GM10266 (cell line): ENCODE data around the gene OPN1SW.

Source experiments
- DNase-seq: peaks from one replicate; pipeline ENCODE4 v3.0.0; 2012; ENCODE audit errors: extremely low spot score
- TF ChIP-seq, protein P1 (sequence below): IDR thresholded peaks from 2 replicates; pipeline ENCODE4 v1.5.1; 2012; ENCODE audit warnings: mild to moderate bottlenecking, low read depth; ENCODE audit not compliant: control insufficient read depth, insufficient read depth; ENCODE audit errors: missing control alignments

Gene OPN1SW

DNA sequence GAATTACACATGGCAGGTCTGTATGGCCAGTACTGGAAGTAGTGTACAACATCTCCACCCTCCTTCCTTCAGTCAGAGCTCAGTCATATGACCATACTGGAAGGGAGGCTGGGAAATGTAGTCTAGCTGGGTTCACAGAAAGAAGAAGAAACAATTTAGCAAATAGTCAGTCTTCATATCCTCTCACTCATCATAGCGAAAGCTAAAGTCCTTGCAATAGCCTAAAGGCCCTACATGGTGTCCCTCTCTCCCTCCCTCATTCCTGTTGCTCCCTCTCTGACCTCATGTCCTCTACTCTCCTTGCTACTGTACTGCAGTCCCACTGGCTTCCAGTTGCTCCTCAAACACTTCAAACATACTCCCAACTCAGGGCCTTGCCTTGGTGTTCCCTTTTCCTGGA is 40.7 kb downstream of the OPN1SW start:
- no peak for DNase-seq
- TF ChIP-seq, protein P1, sequence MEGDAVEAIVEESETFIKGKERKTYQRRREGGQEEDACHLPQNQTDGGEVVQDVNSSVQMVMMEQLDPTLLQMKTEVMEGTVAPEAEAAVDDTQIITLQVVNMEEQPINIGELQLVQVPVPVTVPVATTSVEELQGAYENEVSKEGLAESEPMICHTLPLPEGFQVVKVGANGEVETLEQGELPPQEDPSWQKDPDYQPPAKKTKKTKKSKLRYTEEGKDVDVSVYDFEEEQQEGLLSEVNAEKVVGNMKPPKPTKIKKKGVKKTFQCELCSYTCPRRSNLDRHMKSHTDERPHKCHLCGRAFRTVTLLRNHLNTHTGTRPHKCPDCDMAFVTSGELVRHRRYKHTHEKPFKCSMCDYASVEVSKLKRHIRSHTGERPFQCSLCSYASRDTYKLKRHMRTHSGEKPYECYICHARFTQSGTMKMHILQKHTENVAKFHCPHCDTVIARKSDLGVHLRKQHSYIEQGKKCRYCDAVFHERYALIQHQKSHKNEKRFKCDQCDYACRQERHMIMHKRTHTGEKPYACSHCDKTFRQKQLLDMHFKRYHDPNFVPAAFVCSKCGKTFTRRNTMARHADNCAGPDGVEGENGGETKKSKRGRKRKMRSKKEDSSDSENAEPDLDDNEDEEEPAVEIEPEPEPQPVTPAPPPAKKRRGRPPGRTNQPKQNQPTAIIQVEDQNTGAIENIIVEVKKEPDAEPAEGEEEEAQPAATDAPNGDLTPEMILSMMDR: no peak

DNA sequence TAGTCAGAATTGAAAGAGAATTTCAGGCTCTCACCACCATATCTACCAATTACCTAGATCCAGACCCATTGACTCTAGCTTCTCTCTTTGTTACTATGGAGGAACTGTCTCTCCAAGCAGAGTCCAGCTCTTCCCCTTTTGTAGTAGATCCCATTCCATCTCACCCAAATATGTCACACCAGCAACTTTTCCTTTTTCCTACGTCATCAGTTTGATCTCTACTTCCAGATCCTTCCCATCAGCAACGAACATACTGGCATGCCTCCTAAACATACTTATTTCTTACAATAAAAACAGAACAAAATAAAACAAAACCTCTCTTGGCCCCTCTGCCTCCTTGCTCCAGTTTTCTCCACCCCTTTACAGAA is 42.3 kb downstream of the OPN1SW start:
- DNase-seq: no peak
- TF ChIP-seq, protein P1: no peak

DNA sequence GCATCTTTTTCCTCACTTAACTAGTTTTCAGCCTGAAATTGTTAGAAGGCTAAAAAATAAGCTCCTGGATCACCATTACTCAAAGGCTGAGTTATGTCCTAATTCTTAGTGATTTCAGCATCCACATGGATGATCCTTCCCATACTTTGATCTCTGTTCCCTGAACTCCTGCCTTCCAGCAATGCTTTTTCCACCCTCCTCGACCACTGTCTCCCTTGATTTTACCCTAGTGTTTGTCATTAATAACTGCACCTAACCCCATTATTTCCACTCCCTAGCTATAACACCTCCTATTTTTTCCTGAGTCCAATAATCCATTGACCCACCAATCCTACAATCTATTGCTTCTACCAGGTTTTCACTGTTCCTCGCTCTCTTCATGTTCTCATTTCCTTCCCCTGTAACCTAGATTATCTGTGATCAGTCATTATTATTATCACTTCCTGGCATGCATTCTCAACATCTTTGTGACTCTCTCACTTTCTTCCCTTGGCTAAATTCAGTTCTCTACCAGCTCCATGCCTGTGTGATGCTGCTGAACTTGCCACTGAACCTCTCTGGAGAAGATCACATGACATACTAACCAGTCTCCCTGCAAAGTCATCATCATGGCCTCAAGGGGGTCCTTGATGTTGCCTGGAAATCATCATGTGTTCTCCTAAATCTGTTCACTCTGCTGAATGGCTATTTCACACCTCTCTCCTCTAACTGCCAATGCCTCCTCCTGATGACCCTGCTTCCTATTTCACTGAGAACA is 42.9 kb downstream of the OPN1SW start:
- TF ChIP-seq, protein P1: no peak
- no peak for DNase-seq

DNA sequence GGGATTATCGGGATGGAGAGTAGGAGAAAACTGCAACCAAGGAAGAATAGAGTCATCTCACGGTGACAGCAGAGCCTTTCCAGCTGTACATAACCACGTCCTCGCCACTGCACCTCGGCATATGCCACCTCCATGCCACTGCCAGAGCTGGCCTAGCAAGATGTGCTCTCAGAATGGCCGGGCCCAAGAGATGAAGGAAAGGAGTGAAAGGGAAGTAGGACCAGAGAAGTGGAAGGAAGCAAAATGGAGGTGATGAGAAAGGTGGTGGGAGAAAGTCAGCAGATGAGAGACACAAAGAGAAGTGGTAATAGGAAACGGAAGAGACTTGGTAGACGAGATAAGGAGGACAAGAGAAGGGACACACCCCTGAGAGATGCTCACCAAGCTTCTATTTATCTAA is 44.4 kb downstream of the OPN1SW start:
- no peak for DNase-seq
- TF ChIP-seq, protein P1: no peak

DNA sequence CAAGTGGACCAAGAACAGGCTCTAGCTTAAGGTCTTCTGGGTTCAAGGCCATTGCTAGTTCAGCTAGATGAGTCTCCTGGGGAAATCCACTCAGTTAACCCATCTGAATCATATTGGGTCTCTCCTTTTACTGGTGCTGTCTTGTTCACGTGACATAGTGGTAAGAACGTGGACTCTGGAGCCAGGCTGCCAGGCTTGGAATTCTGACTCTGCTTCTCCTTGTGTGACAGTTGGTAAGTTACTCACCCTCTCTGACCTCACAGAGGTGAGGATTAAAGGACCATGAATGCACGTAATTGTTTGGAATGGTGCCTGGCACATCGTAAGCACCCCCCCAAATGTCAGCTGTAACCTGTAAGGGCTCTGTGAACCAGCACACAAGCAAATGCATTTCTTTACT is 46.1 kb downstream of the OPN1SW start:
- TF ChIP-seq, protein P1: no peak
- no peak for DNase-seq

DNA sequence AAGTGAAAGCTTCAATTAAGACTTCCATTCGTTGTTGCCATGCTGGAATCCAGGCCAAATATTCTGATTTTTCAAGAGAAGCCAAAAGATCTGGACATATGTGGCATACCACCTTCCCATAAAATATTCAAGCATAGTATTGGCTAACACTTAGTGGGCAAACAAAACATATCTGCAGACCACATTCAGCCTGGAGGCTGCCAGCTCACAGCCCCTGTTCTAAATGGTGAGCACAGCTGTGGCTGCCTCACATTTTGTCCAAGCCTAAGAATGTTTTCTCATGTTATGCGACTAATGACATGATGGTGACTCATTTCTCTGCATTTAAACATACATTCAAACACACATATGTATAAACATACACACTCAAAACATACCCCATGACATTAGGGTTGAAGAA is 47.0 kb downstream of the OPN1SW start:
- DNase-seq: no peak
- TF ChIP-seq, protein P1: no peak

DNA sequence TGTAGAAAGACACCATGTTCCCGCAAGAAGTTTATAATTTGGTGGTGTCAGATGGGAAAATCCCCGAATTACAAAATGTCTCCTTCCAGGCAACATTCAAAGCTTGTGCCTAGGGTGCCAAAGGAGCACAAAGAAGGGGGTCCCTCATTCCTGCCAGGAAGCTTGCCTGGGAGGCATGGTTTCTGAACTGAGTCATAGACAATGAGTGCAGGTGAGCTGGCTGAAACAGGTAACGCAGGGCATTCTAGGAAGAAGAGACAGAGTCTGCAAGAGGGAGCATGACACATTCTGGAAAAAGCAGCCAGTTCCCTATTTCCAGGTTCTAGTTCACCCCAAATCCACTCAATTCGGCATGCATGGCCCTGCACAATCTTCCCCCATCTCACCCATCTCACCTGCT is 48.4 kb downstream of the OPN1SW start:
- no peak for DNase-seq
- TF ChIP-seq, protein P1: no peak
